Loucy (cell line): ENCODE results near the gene TCEAL5.
"Not testable (repeated sequence)": the region's sequence is repeated elsewhere in the genome, so short reads cannot be mapped to it uniquely, and the experiment has no call there.

Experiments used
- H2AFZ ChIP-seq: fragments of 200-600 bp; sonication (generic); 2 replicates; pipeline ENCODE4 v1.6.0; 2016; ENCODE audit warnings: antibody characterized with exemption, mild to moderate bottlenecking, low read length, moderate library complexity
- H3F3A ChIP-seq: fragments of 200-600 bp; 2 replicates; pipeline ENCODE4 v1.6.0; 2016; ENCODE audit warnings: antibody characterized with exemption, low read depth, mild to moderate bottlenecking
- H3K27me3 ChIP-seq: fragments of 200-600 bp; sonication (generic); 2 replicates; pipeline ENCODE4 v1.6.1; 2014; ENCODE audit warnings: low read length, mild to moderate bottlenecking; ENCODE audit not compliant: insufficient read depth, poor library complexity, severe bottlenecking
- H3K36me3 ChIP-seq: fragments of 200-600 bp; sonication (generic); 2 replicates; pipeline ENCODE4 v1.6.1; 2016; ENCODE audit warnings: low read length; ENCODE audit not compliant: insufficient read depth
- H3K4me1 ChIP-seq: fragments of 200-600 bp; sonication (generic); 2 replicates; pipeline ENCODE4 v1.5.1; 2014; ENCODE audit warnings: low read length, mild to moderate bottlenecking; ENCODE audit not compliant: insufficient read depth, poor library complexity, severe bottlenecking
- H3K4me2 ChIP-seq: fragments of 200-600 bp; sonication (generic); 2 replicates; pipeline ENCODE4 v1.6.0; 2014; ENCODE audit warnings: antibody characterized with exemption, low read length, low read depth, mild to moderate bottlenecking; ENCODE audit not compliant: poor library complexity, severe bottlenecking
- H3K4me3 ChIP-seq: fragments of 200-600 bp; sonication (generic); 2 replicates; pipeline ENCODE4 v1.5.1; 2014; ENCODE audit warnings: low read length, mild to moderate bottlenecking, mixed read lengths; ENCODE audit not compliant: poor library complexity, severe bottlenecking
- H3K79me2 ChIP-seq: fragments of 200-600 bp; sonication (generic); 2 replicates; pipeline ENCODE4 v1.6.1; 2014; ENCODE audit warnings: low read length; ENCODE audit not compliant: insufficient read depth
- H3K9ac ChIP-seq: fragments of 200-600 bp; sonication (generic); 2 replicates; pipeline ENCODE4 v1.6.0; 2014; ENCODE audit warnings: mild to moderate bottlenecking, low read depth, low read length, moderate library complexity; ENCODE audit not compliant: poor library complexity, severe bottlenecking
- H3K9me2 ChIP-seq: fragments of 200-600 bp; sonication (generic); replicated peaks from 2 replicates; pipeline ENCODE4 v1.6.1; 2016; ENCODE audit warnings: low read depth, low read length, mixed read lengths
- H3K9me3 ChIP-seq: fragments of 200-600 bp; sonication (generic); 2 replicates; pipeline ENCODE4 v1.6.1; 2014; ENCODE audit warnings: mild to moderate bottlenecking, antibody characterized with exemption, low read length, low read depth; ENCODE audit not compliant: insufficient read depth
- H4K20me1 ChIP-seq: fragments of 200-600 bp; sonication (generic); 2 replicates; pipeline ENCODE4 v1.6.0; 2014; ENCODE audit warnings: antibody characterized with exemption, low read length, mild to moderate bottlenecking; ENCODE audit not compliant: insufficient read depth, poor library complexity, severe bottlenecking
- CTCF ChIP-seq: fragments of 200-600 bp; sonication (generic); conservative IDR thresholded peaks from 2 replicates; pipeline ENCODE4 v1.5.1; 2014; ENCODE audit warnings: mild to moderate bottlenecking, antibody characterized with exemption, low read length
- EZH2phosphoT487 ChIP-seq: fragments of 200-600 bp; IDR thresholded peaks from 2 replicates; pipeline ENCODE4 v1.6.1; 2018; ENCODE audit warnings: antibody characterized with exemption, mild to moderate bottlenecking, moderate library complexity, borderline replicate concordance

The TCEAL5 gene

GRCh38 chrX:103236296-103236695 lies 40.3 kb downstream of the TCEAL5 start:
- Histone ChIP-seq H3K9me2 (no peaks in the 10 kb centered on the region), H3K9ac (no peak overlapping the region), H3K4me3 (peak overlapping the region; percentile 29), H3K36me3 (no peaks in the 10 kb centered on the region), H3K4me2 (peak overlapping the region; percentile 46), H3F3A (no peaks in the 10 kb centered on the region), H2AFZ (peak overlapping the region; percentile 60; the same call in 1 of the 2 replicates), H3K4me1 (peaks cover 28% of the 10 kb centered on the region), H3K9me3 (no peaks in the 10 kb centered on the region), H4K20me1 (no peaks in the 10 kb centered on the region), H3K27me3 (no peaks in the 10 kb centered on the region), H3K79me2 (no peaks in the 10 kb centered on the region)
- TF ChIP-seq CTCF: no peak
- no peak for TF ChIP-seq EZH2phosphoT487

GRCh38 chrX:103235608-103236007 lies 40.9 kb downstream of the TCEAL5 start:
- not testable (repeated sequence) for H3F3A ChIP-seq, H3K27me3 ChIP-seq, H3K79me2 ChIP-seq, H3K9ac ChIP-seq, H3K36me3 ChIP-seq, H3K9me2 ChIP-seq, H3K9me3 ChIP-seq, H4K20me1 ChIP-seq
- Histone ChIP-seq H3K4me1 (peaks cover 28% of the 10 kb centered on the region), H2AFZ (0 out of 2 replicates have a peak overlapping the region, but pooled peaks have one; percentile 60), H3K4me3 (peak overlapping the region; percentile 29), H3K4me2 (peak overlapping the region; percentile 46)

- Histone ChIP-seq H2AFZ (no peak overlapping the region), H3F3A (no peaks in the 10 kb centered on the region), H3K4me2 (peak overlapping the region; percentile 46), H3K4me3 (no peak overlapping the region), H3K9me3 (no peaks in the 10 kb centered on the region), H4K20me1 (no peaks in the 10 kb centered on the region), H3K9me2 (no peaks in the 10 kb centered on the region), H3K79me2 (no peaks in the 10 kb centered on the region), H3K36me3 (no peaks in the 10 kb centered on the region), H3K4me1 (peaks cover 28% of the 10 kb centered on the region), H3K9ac (peak overlapping the region; percentile 32), H3K27me3 (no peaks in the 10 kb centered on the region)
- no peak for TF ChIP-seq EZH2phosphoT487
- TF ChIP-seq CTCF: no peak
Observed at GRCh38 chrX:103234869-103235268, 41.7 kb downstream of the TCEAL5 start.

- H3K9me3 ChIP-seq: no peaks in the 10 kb centered on the region
- peak overlapping the region; percentile 75 for H2AFZ ChIP-seq
- no peaks in the 10 kb centered on the region for H3K9me2 ChIP-seq
- no peak overlapping the region for H3K4me3 ChIP-seq
- H3K4me2 ChIP-seq: no peak overlapping the region
- H4K20me1 ChIP-seq: no peaks in the 10 kb centered on the region
- TF ChIP-seq EZH2phosphoT487: no peak
- TF ChIP-seq CTCF: no peak
- no peaks in the 10 kb centered on the region for H3F3A ChIP-seq
- peaks cover 28% of the 10 kb centered on the region for H3K4me1 ChIP-seq
- H3K36me3 ChIP-seq: no peaks in the 10 kb centered on the region
- H3K27me3 ChIP-seq: no peaks in the 10 kb centered on the region
- H3K79me2 ChIP-seq: no peaks in the 10 kb centered on the region
- H3K9ac ChIP-seq: no peak overlapping the region
Observed at GRCh38 chrX:103233263-103233662, 43.3 kb downstream of the TCEAL5 start.

- not testable (repeated sequence) for H3K4me3 ChIP-seq, H3K27me3 ChIP-seq, H2AFZ ChIP-seq, H4K20me1 ChIP-seq, H3F3A ChIP-seq, H3K79me2 ChIP-seq, H3K4me2 ChIP-seq, H3K4me1 ChIP-seq, H3K9me3 ChIP-seq, H3K36me3 ChIP-seq, H3K9me2 ChIP-seq, H3K9ac ChIP-seq
Observed at GRCh38 chrX:103225918-103226317, 50.6 kb downstream of the TCEAL5 start.
